ENCODE data around the gene LIMS2. TPM values are rescaled to one million over a fixed set of nuclear protein-coding genes. Genes with fewer than 3 reads are reported as not detected.

The LIMS2 gene
- total and polyA plus RNA-seq, 2 donors (not counting 1 experiment from before 2014, with no cell fraction given) = 1.8 to 17.3 TPM

DNA sequence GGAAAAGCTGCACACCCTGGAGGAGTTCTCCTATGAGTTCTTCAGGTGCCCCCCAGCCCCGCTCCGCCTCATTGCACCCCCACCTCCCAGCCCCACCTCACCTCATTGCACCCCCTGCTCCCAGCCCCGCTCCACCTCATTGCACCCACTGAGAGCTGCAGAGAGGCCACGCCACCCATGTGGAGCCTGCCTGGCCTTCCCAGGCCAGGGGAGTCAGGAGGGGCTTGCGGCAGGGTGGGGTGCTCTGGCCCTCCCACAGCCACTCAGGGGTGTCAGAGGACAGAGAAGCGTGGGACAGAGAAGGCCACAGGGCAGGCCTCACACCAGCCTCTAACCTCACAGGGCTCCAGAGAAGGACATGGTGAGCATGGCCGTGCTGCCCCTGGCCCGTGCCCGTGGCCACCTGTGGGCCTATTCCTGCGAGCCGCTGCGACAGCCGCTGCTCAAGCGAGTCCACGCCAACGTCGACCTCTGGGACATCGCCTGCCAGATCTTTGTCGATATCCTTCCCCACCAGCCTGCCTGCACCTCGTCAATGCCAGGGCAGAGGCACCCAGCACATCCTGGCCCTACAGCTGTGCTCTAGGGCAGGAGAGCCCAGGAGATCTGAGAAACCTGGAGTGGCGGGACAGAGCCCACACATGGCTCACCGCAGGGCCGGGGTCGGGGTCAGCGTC, 44.3 kb downstream of the LIMS2 start:
- Histone ChIP-seq H3K9me3 (ENCODE audit: control insufficient read depth, insufficient read depth, low read depth, low read length) (no peaks in the 10 kb centered on the region), H3K4me2 (ENCODE audit: extremely low read depth, insufficient read depth, low read length) (no peak overlapping the region), H3K36me3 (ENCODE audit: control insufficient read depth, insufficient read depth, low read length) (no peaks in the 10 kb centered on the region), H4K20me1 (ENCODE audit: control insufficient read depth, extremely low read depth, insufficient read depth, low read length) (no peaks in the 10 kb centered on the region), H3K27ac (ENCODE audit: insufficient read depth, low read length) (no peak overlapping the region), H3K4me1 (ENCODE audit: control insufficient read depth, extremely low read depth, insufficient read depth, low read length) (no peaks in the 10 kb centered on the region), H3K27me3 (ENCODE audit: control insufficient read depth, insufficient read depth, low read length) (no peaks in the 10 kb centered on the region), H2AFZ (ENCODE audit: low read length) (no peak overlapping the region), H3K9ac (ENCODE audit: insufficient read depth, low read length) (no peak overlapping the region), H3K4me3 (replicated peaks in 1 of 4; ENCODE audit: control extremely low read depth in 1 of 4, insufficient read depth in 1 of 4, low read depth in 3 of 4, low read length in 4 of 4) (no peak overlapping the region), H3K79me2 (ENCODE audit: control insufficient read depth, insufficient read depth, low read length) (no peaks in the 10 kb centered on the region)
- no peak for DNase-seq (ENCODE audit: low read depth in 2 of 2)
- TF ChIP-seq, protein P1, sequence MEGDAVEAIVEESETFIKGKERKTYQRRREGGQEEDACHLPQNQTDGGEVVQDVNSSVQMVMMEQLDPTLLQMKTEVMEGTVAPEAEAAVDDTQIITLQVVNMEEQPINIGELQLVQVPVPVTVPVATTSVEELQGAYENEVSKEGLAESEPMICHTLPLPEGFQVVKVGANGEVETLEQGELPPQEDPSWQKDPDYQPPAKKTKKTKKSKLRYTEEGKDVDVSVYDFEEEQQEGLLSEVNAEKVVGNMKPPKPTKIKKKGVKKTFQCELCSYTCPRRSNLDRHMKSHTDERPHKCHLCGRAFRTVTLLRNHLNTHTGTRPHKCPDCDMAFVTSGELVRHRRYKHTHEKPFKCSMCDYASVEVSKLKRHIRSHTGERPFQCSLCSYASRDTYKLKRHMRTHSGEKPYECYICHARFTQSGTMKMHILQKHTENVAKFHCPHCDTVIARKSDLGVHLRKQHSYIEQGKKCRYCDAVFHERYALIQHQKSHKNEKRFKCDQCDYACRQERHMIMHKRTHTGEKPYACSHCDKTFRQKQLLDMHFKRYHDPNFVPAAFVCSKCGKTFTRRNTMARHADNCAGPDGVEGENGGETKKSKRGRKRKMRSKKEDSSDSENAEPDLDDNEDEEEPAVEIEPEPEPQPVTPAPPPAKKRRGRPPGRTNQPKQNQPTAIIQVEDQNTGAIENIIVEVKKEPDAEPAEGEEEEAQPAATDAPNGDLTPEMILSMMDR (conservative IDR thresholded peaks at IDR 0.05 in 1 of 2, IDR thresholded peaks at IDR 0.05 in 1 of 2; ENCODE audit: low read depth in 1 of 2, low read length in 2 of 2) = no peak
- no peak for TF ChIP-seq EZH2 (IDR thresholded peaks at IDR 0.05; ENCODE audit: low read length, missing control alignments)

DNA sequence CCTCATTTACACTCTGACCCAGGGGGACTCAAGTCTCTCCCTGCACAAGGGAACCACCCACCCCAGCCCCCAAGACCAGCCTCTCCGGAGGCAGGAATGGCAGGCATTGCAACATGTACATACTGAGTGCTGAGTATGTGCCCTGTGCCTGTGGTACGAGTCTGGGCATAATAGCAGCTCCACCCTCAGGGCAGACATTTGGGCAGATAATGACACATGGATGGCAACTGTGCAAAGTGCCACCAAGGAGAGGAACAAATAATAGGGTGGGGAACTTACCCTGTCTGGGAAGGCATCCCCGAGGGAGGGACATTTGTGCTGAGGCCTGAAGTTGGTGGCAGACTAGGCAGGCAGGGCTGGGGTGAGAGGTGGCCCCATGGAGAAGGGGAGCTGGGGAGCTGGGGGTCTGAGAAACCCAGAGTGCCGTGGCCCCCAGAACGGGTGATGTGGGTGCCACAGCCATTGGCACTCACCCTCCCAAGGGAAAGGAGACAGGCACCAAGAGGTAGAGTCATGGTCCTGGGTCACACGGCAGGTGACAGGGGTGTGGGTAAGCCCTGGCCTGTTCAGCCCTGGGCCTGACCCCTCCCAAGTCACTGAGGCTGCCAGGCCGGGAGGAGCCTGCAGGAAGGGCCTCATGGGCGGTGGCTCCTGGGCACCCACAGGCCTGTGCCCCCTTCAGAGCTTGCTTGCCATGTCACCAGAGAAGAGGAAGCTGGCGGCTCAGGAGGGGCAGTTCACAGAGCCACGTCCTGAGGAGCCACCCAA, 45.0 kb downstream of the LIMS2 start:
- Histone ChIP-seq H3K9me3 (ENCODE audit: control insufficient read depth, insufficient read depth, low read depth, low read length) (no peaks in the 10 kb centered on the region), H4K20me1 (ENCODE audit: control insufficient read depth, extremely low read depth, insufficient read depth, low read length) (no peaks in the 10 kb centered on the region), H3K4me3 (replicated peaks in 1 of 4; ENCODE audit: control extremely low read depth in 1 of 4, insufficient read depth in 1 of 4, low read depth in 3 of 4, low read length in 4 of 4) (no peak overlapping the region), H3K4me1 (ENCODE audit: control insufficient read depth, extremely low read depth, insufficient read depth, low read length) (no peaks in the 10 kb centered on the region), H3K27me3 (ENCODE audit: control insufficient read depth, insufficient read depth, low read length) (no peaks in the 10 kb centered on the region), H3K4me2 (ENCODE audit: extremely low read depth, insufficient read depth, low read length) (no peak overlapping the region), H2AFZ (ENCODE audit: low read length) (no peak overlapping the region), H3K79me2 (ENCODE audit: control insufficient read depth, insufficient read depth, low read length) (no peaks in the 10 kb centered on the region), H3K36me3 (ENCODE audit: control insufficient read depth, insufficient read depth, low read length) (no peaks in the 10 kb centered on the region), H3K9ac (ENCODE audit: insufficient read depth, low read length) (no peak overlapping the region), H3K27ac (ENCODE audit: insufficient read depth, low read length) (no peak overlapping the region)
- TF ChIP-seq, protein P1 (conservative IDR thresholded peaks at IDR 0.05 in 1 of 2, IDR thresholded peaks at IDR 0.05 in 1 of 2; ENCODE audit: low read depth in 1 of 2, low read length in 2 of 2) = no peak
- no peak for TF ChIP-seq EZH2 (IDR thresholded peaks at IDR 0.05; ENCODE audit: low read length, missing control alignments)
- DNase-seq (ENCODE audit: low read depth in 2 of 2) = no peak

- Histone ChIP-seq H3K36me3 (ENCODE audit: control insufficient read depth, insufficient read depth, low read length) (no peaks in the 10 kb centered on the region), H2AFZ (ENCODE audit: low read length) (no peak overlapping the region), H3K9me3 (ENCODE audit: control insufficient read depth, insufficient read depth, low read depth, low read length) (no peaks in the 10 kb centered on the region), H3K4me3 (replicated peaks in 1 of 4; ENCODE audit: control extremely low read depth in 1 of 4, insufficient read depth in 1 of 4, low read depth in 3 of 4, low read length in 4 of 4) (no peak overlapping the region), H3K27me3 (ENCODE audit: control insufficient read depth, insufficient read depth, low read length) (no peaks in the 10 kb centered on the region), H4K20me1 (ENCODE audit: control insufficient read depth, extremely low read depth, insufficient read depth, low read length) (no peaks in the 10 kb centered on the region), H3K9ac (ENCODE audit: insufficient read depth, low read length) (no peak overlapping the region), H3K4me1 (ENCODE audit: control insufficient read depth, extremely low read depth, insufficient read depth, low read length) (no peaks in the 10 kb centered on the region), H3K79me2 (ENCODE audit: control insufficient read depth, insufficient read depth, low read length) (no peaks in the 10 kb centered on the region), H3K27ac (ENCODE audit: insufficient read depth, low read length) (no peak overlapping the region), H3K4me2 (ENCODE audit: extremely low read depth, insufficient read depth, low read length) (no peak overlapping the region)
- TF ChIP-seq, protein P1 (conservative IDR thresholded peaks at IDR 0.05 in 1 of 2, IDR thresholded peaks at IDR 0.05 in 1 of 2; ENCODE audit: low read depth in 1 of 2, low read length in 2 of 2) = no peak
- TF ChIP-seq EZH2 (IDR thresholded peaks at IDR 0.05; ENCODE audit: low read length, missing control alignments) = no peak
- DNase-seq (ENCODE audit: low read depth in 2 of 2) = no peak
These were observed 45.7 kb downstream of the LIMS2 start for GRCh38 chr2:127629637-127630036.

Measured in fibroblast of lung (primary cell).